ENCODE measurements around the gene CSNK2A1. TPM values are rescaled to one million over a fixed set of nuclear protein-coding genes. Genes with fewer than 3 reads are reported as not detected.

The CSNK2A1 gene
- total RNA-seq, 1 donor from 2014 or later, result 203 TPM

GRCh38 chr20:430091-430999, 113.2 kb downstream of the CSNK2A1 start:
- DNase-seq, result no peak

GRCh38 chr20:428658-429200, 114.9 kb downstream of the CSNK2A1 start:
- DNase-seq, result no peak

- no peak for DNase-seq
Observed at GRCh38 chr20:427849-428657, 115.5 kb downstream of the CSNK2A1 start.

GRCh38 chr20:427401-427800, 116.2 kb downstream of the CSNK2A1 start:
- no peak for DNase-seq

- DNase-seq, result no peak
Observed at GRCh38 chr20:426566-426965, 117.0 kb downstream of the CSNK2A1 start.

Small RNAs within 50 kb of the gene (small RNA-seq; reads per million reads assigned to genes)
- gene RF00019 (ENCODE audit: low replicate concordance), result not detected

Other genes starting within 250 kb of the CSNK2A1 start
- gene ZCCHC3, start 246.2 kb downstream of the CSNK2A1 start, total RNA-seq, result 37.3 TPM
- 7.1 TPM for gene SOX12, start 218.2 kb downstream of the CSNK2A1 start, total RNA-seq
- 6.3 TPM for gene NRSN2, start 196.7 kb downstream of the CSNK2A1 start, total RNA-seq
- 5.8 TPM for gene TRIB3, start 163.0 kb downstream of the CSNK2A1 start, total RNA-seq
- gene RBCK1, start 135.5 kb downstream of the CSNK2A1 start, total RNA-seq, result 54.1 TPM
- 30.5 TPM for gene TBC1D20, start 81.3 kb downstream of the CSNK2A1 start, total RNA-seq
- 4.0 TPM for gene TCF15, start 66.5 kb upstream of the CSNK2A1 start, total RNA-seq
- 13.2 TPM for gene SRXN1, start 109.4 kb upstream of the CSNK2A1 start, total RNA-seq
- gene SCRT2, start 132.0 kb upstream of the CSNK2A1 start, total RNA-seq, result not detected
- gene SLC52A3, start 224.7 kb upstream of the CSNK2A1 start, total RNA-seq, result 0.82 TPM